Activated naive CD8-positive, alpha-beta T cell treated with anti-CD3 and anti-CD28 coated beads, Interleukin-2, amount 50 U/mL, for 24 hours (primary cell): ENCODE results near the gene LIMS2.

Experiments
- ATAC-seq: fragments of 150-1000 bp; cut with Tn5 transposase; one replicate; pipeline ENCODE4 v1.10.0; 2021
- DNase-seq: peaks from one replicate; pipeline ENCODE4 v3.0.0; 2021
- H3K27ac Mint-ChIP-seq: one replicate; pipeline ENCODE4 v1.8.0; 2021; ENCODE audit warnings: mild to moderate bottlenecking, mixed read lengths
- H3K27me3 Mint-ChIP-seq: one replicate; pipeline ENCODE4 v1.8.0; 2021; ENCODE audit warnings: mixed read lengths
- H3K36me3 Mint-ChIP-seq: one replicate; pipeline ENCODE4 v1.8.0; 2021; ENCODE audit warnings: low read depth, mixed read lengths
- H3K4me1 Mint-ChIP-seq: one replicate; pipeline ENCODE4 v1.8.0; 2021; ENCODE audit warnings: mixed read lengths
- H3K4me3 Mint-ChIP-seq: one replicate; pipeline ENCODE4 v1.8.0; 2021; ENCODE audit warnings: mild to moderate bottlenecking, moderate library complexity, mixed read lengths
- H3K9me3 Mint-ChIP-seq: one replicate; pipeline ENCODE4 v1.8.0; 2021; ENCODE audit warnings: mixed read lengths

LIMS2 gene

DNA sequence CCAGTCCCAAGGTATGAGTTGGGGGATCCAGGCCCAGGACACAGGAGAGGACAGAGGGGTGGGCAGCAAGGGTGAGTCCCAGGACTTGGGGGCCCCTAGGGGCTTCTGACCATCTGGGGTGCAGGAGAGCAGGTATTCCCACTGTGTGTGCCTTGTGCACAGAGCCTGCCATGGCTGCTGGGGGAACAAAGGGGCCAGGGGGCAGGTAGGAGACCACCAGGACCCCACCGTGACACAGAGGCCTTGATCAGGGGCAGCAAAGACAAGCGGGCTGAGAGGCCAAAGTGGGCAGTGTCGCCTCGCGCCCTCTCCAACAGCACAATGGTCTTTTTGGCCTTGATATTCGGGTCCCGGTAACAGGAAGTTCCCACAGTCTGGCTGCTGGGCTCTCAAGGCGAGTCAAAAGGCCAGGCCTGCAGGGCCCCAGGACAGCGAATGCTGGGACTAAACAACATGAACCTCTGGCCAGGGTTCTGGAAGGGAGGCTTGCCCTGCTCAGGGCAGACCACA lies 41.7 kb downstream of the LIMS2 start:
- Mint-ChIP-seq H3K36me3 (no peaks in the 10 kb centered on the region), H3K27me3 (no peaks in the 10 kb centered on the region), H3K4me3 (no peak overlapping the region), H3K9me3 (no peaks in the 10 kb centered on the region), H3K4me1 (peaks cover 31% of the 10 kb centered on the region), H3K27ac (no peak overlapping the region)
- ATAC-seq (no peak), DNase-seq (no peak)

GRCh38 chr2:127632592-127633489 lies 42.5 kb downstream of the LIMS2 start:
- Mint-ChIP-seq H3K4me1 (peaks cover 24% of the 10 kb centered on the region), H3K9me3 (no peaks in the 10 kb centered on the region), H3K4me3 (no peak overlapping the region), H3K36me3 (no peaks in the 10 kb centered on the region), H3K27ac (peak overlapping the region; percentile 49), H3K27me3 (no peaks in the 10 kb centered on the region)
- DNase-seq (no peak), ATAC-seq (peak; percentile 13)

DNA sequence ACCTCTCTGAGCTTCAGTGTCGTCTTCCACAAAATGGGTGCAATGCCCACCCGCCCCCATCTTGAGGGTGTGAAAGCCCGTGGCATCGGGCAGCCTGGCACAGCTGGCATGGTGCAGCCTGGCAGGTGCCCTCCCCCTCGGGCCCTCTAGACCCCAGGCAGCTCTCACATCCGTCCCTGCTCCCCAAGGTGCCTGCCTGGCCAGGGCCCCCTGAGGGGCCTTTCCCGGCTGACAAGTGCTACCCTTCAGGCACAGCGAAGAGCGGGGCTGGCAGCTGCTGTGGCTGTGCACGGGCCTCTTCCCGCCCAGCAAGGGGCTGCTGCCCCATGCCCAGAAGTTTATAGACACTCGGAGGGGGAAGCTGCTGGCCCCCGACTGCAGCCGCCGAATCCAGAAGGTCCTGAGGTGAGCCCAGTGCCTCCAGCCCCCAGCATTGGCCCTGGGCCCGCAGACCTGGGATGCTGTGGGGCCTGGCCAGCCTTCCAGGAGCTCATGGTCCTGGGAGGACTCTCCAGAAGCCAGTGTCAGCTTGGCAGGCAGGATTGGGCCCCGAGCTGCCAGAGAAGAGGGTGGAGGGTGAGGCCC lies 43.2 kb downstream of the LIMS2 start:
- Mint-ChIP-seq H3K4me3 (no peak overlapping the region), H3K4me1 (peaks cover 20% of the 10 kb centered on the region), H3K27ac (no peak overlapping the region), H3K27me3 (no peaks in the 10 kb centered on the region), H3K36me3 (no peaks in the 10 kb centered on the region), H3K9me3 (no peaks in the 10 kb centered on the region)
- no peak for DNase-seq
- ATAC-seq, result no peak

- Mint-ChIP-seq H3K27ac (no peak overlapping the region), H3K27me3 (no peaks in the 10 kb centered on the region), H3K9me3 (no peaks in the 10 kb centered on the region), H3K4me1 (peaks cover 18% of the 10 kb centered on the region), H3K36me3 (no peaks in the 10 kb centered on the region), H3K4me3 (no peak overlapping the region)
- ATAC-seq (no peak), DNase-seq (no peak)
Observed at GRCh38 chr2:127631541-127631996, 43.8 kb downstream of the LIMS2 start.

DNA sequence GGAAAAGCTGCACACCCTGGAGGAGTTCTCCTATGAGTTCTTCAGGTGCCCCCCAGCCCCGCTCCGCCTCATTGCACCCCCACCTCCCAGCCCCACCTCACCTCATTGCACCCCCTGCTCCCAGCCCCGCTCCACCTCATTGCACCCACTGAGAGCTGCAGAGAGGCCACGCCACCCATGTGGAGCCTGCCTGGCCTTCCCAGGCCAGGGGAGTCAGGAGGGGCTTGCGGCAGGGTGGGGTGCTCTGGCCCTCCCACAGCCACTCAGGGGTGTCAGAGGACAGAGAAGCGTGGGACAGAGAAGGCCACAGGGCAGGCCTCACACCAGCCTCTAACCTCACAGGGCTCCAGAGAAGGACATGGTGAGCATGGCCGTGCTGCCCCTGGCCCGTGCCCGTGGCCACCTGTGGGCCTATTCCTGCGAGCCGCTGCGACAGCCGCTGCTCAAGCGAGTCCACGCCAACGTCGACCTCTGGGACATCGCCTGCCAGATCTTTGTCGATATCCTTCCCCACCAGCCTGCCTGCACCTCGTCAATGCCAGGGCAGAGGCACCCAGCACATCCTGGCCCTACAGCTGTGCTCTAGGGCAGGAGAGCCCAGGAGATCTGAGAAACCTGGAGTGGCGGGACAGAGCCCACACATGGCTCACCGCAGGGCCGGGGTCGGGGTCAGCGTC lies 44.3 kb downstream of the LIMS2 start:
- no peak for ATAC-seq

DNA sequence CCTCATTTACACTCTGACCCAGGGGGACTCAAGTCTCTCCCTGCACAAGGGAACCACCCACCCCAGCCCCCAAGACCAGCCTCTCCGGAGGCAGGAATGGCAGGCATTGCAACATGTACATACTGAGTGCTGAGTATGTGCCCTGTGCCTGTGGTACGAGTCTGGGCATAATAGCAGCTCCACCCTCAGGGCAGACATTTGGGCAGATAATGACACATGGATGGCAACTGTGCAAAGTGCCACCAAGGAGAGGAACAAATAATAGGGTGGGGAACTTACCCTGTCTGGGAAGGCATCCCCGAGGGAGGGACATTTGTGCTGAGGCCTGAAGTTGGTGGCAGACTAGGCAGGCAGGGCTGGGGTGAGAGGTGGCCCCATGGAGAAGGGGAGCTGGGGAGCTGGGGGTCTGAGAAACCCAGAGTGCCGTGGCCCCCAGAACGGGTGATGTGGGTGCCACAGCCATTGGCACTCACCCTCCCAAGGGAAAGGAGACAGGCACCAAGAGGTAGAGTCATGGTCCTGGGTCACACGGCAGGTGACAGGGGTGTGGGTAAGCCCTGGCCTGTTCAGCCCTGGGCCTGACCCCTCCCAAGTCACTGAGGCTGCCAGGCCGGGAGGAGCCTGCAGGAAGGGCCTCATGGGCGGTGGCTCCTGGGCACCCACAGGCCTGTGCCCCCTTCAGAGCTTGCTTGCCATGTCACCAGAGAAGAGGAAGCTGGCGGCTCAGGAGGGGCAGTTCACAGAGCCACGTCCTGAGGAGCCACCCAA lies 45.0 kb downstream of the LIMS2 start:
- DNase-seq (no peak), ATAC-seq (no peak)
- Mint-ChIP-seq H3K27me3 (no peaks in the 10 kb centered on the region), H3K36me3 (no peaks in the 10 kb centered on the region), H3K27ac (no peak overlapping the region), H3K4me3 (no peak overlapping the region), H3K9me3 (no peaks in the 10 kb centered on the region), H3K4me1 (peaks cover 16% of the 10 kb centered on the region)

More for the DNA sequence above, 44.3 kb downstream of the LIMS2 start:
- no peaks in the 10 kb centered on the region for H3K9me3 Mint-ChIP-seq
- H3K27me3 Mint-ChIP-seq, result no peaks in the 10 kb centered on the region
- H3K36me3 Mint-ChIP-seq, result no peaks in the 10 kb centered on the region
- no peak for DNase-seq
- no peak overlapping the region for H3K27ac Mint-ChIP-seq
- peaks cover 16% of the 10 kb centered on the region for H3K4me1 Mint-ChIP-seq
- no peak overlapping the region for H3K4me3 Mint-ChIP-seq

DNA sequence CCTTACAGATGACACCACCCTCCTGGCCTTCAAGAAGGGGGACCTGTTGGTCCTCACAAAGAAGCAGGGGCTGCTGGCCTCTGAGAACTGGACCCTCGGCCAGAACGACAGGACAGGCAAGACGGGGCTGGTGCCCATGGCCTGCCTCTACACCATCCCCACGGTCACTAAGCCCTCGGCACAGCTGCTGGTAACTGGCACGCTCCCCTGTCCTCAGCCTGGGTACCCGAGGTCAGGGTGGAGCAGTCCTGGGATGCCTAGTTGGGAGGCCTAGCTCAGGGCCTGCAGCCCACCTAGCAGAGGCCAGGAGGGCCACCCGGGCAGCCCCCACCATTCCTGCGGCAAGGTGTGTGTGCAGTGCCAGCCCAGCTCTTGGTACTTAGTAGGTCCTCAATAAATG lies 45.7 kb downstream of the LIMS2 start:
- Mint-ChIP-seq H3K27me3 (no peaks in the 10 kb centered on the region), H3K4me1 (peaks cover 14% of the 10 kb centered on the region), H3K27ac (no peak overlapping the region), H3K9me3 (no peaks in the 10 kb centered on the region), H3K36me3 (no peaks in the 10 kb centered on the region), H3K4me3 (no peak overlapping the region)
- ATAC-seq, result no peak
- DNase-seq, result no peak

- Mint-ChIP-seq H3K9me3 (no peaks in the 10 kb centered on the region), H3K4me1 (peaks cover 14% of the 10 kb centered on the region), H3K4me3 (no peak overlapping the region), H3K36me3 (no peaks in the 10 kb centered on the region), H3K27ac (no peak overlapping the region), H3K27me3 (no peaks in the 10 kb centered on the region)
- ATAC-seq (no peak), DNase-seq (no peak)
Observed at GRCh38 chr2:127628767-127629614, 46.3 kb downstream of the LIMS2 start.

DNA sequence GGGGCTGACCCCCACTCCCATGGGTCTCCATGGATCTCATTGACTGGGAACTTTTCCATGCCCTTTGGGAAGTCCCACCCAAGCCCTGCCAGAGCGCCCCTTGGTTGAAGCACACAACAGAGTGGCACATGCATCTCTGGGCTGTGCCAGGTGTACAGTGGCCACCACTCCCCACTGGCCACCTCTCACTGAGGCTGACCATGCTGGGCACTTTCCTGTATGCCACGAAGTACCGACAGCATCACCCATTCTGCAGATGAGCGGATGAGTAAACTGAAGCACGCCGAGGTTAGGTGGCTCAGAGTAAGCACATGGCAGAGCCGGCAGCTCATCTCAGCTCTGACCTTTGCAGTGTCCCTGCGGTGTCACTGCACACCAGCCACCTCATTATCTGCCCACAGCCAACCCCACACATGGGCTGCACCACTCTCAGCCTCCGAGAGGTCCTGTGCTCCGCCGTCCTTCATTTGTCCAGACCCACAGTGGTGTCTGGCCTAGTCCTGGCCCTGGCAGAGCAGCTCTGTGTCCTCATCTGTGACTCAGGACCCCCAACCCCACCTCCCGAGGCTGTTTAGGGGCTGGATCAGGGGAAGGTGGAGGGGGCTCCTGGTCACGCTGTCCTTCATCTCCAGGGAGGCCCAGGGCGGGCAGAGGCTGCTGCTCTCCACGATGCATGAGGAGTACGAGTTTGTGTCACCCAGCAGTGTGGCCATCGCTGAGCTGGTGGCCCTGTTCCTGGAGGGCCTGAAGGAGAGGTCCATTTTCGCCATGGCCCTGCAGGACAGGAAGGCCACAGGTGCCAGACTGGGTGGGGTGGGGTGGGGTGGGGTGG lies 47.4 kb downstream of the LIMS2 start:
- DNase-seq, result no peak
- H3K4me1 Mint-ChIP-seq, result peaks cover 9% of the 10 kb centered on the region
- no peak overlapping the region for H3K27ac Mint-ChIP-seq
- H3K9me3 Mint-ChIP-seq, result no peaks in the 10 kb centered on the region
- H3K27me3 Mint-ChIP-seq, result no peaks in the 10 kb centered on the region
- H3K36me3 Mint-ChIP-seq, result no peaks in the 10 kb centered on the region
- ATAC-seq, result no peak
- H3K4me3 Mint-ChIP-seq, result no peak overlapping the region

- Mint-ChIP-seq H3K27me3 (no peaks in the 10 kb centered on the region), H3K9me3 (no peaks in the 10 kb centered on the region), H3K27ac (no peak overlapping the region), H3K4me1 (peaks cover 5% of the 10 kb centered on the region), H3K36me3 (no peaks in the 10 kb centered on the region), H3K4me3 (no peak overlapping the region)
- DNase-seq (no peak), ATAC-seq (no peak)
Observed at GRCh38 chr2:127626917-127627739, 48.2 kb downstream of the LIMS2 start.

DNA sequence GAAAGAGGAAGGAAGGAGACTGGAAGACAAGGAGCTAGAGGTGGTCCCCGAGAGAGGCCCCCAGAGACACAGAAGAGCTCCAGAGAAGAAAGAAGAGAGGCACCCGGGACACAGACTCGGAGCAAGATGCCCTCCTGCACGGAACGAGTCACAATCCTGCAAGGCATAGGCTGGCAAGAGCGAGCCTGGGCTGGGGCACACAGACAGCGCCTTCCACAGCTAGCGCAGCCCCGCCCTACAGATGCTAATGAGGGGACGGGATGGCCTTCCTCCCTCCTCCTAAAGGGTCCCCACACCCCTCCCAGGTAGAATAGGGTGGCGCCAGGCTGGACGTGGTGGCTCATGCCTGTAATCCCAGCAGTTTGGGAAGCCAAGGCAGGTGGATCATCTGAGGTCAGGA lies 49.2 kb downstream of the LIMS2 start:
- H3K9me3 Mint-ChIP-seq, result no peaks in the 10 kb centered on the region
- H3K4me3 Mint-ChIP-seq, result no peak overlapping the region
- H3K27me3 Mint-ChIP-seq, result no peaks in the 10 kb centered on the region
- no peak for DNase-seq
- no peak for ATAC-seq
- H3K36me3 Mint-ChIP-seq, result no peaks in the 10 kb centered on the region
- peaks cover 5% of the 10 kb centered on the region for H3K4me1 Mint-ChIP-seq
- no peak overlapping the region for H3K27ac Mint-ChIP-seq

DNA sequence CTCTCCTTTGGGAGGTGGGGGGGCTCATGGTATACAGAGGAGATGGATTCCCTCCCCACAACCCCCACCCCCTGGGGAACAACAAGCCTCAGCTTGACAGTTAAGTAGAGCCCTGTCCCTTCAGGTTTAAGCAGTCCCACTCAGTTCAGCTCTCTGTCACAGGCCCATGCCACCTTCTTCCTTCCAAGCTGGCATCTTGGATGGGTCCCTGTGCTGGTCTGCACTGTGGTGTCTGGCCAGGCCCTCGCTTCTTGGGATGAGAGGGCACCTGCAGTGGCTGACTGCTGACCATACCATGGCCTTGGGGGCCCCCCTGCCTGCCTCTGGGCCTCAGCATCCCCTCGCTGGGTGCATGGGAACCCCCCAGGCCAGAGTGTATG lies 49.8 kb downstream of the LIMS2 start:
- Mint-ChIP-seq H3K4me1 (peaks cover 5% of the 10 kb centered on the region), H3K27me3 (no peaks in the 10 kb centered on the region), H3K4me3 (no peak overlapping the region)

More for the DNA sequence above, 49.8 kb downstream of the LIMS2 start:
- H3K27ac Mint-ChIP-seq, result no peak overlapping the region
- no peaks in the 10 kb centered on the region for H3K9me3 Mint-ChIP-seq
- no peaks in the 10 kb centered on the region for H3K36me3 Mint-ChIP-seq
- ATAC-seq (no peak), DNase-seq (no peak)
